KG1 (cell line): ENCODE measurements around the gene MYO18A.
"Not testable (repeated sequence)": the region's sequence is repeated elsewhere in the genome, so short reads cannot be mapped to it uniquely, and the experiment has no call there.

Source experiments
- DNase-seq: peaks from one replicate; lab custom pipeline; 2025; lab: John Stamatoyannopoulos, UW

MYO18A gene

GRCh38 chr17:29149431-29150064 is 30.6 kb downstream of the MYO18A start:
- DNase-seq: no peak

GRCh38 chr17:29148790-29149430 is 31.3 kb downstream of the MYO18A start:
- DNase-seq: peak; percentile 72

GRCh38 chr17:29148257-29148789 is 31.9 kb downstream of the MYO18A start:
- no peak for DNase-seq

GRCh38 chr17:29147682-29148081 is 32.5 kb downstream of the MYO18A start:
- no peak for DNase-seq

- DNase-seq: not testable (repeated sequence)
Observed at GRCh38 chr17:29147228-29147627, 33.0 kb downstream of the MYO18A start.

- DNase-seq: no peak
Observed at GRCh38 chr17:29146369-29146972, 33.7 kb downstream of the MYO18A start.

GRCh38 chr17:29145289-29146073 is 34.7 kb downstream of the MYO18A start:
- DNase-seq: peak; percentile 70

- no peak for DNase-seq
Observed at GRCh38 chr17:29143894-29144293, 36.3 kb downstream of the MYO18A start.

GRCh38 chr17:29141514-29141876 is 38.7 kb downstream of the MYO18A start:
- DNase-seq: no peak

GRCh38 chr17:29140631-29141513 is 39.3 kb downstream of the MYO18A start:
- peak; percentile 76 for DNase-seq

GRCh38 chr17:29140051-29140621 is 40.1 kb downstream of the MYO18A start:
- DNase-seq: peak; percentile 90

GRCh38 chr17:29138971-29139691 is 41.1 kb downstream of the MYO18A start:
- DNase-seq: no peak

- no peak for DNase-seq
Observed at GRCh38 chr17:29138184-29138955, 41.8 kb downstream of the MYO18A start.

- no peak for DNase-seq
Observed at GRCh38 chr17:29136998-29137730, 43.0 kb downstream of the MYO18A start.

GRCh38 chr17:29135464-29135863 is 44.7 kb downstream of the MYO18A start:
- no peak for DNase-seq

- no peak for DNase-seq
Observed at GRCh38 chr17:29133121-29133713, 47.0 kb downstream of the MYO18A start.

- no peak for DNase-seq
Observed at GRCh38 chr17:29131814-29132682, 48.1 kb downstream of the MYO18A start.
